ENCODE data around the gene PARD3. TPM values are rescaled to one million over a fixed set of nuclear protein-coding genes. Genes with fewer than 3 reads are reported as not detected.

PARD3 gene
- total RNA-seq, 1 donor from 2014 or later: 35.4 TPM

- Mint-ChIP-seq H3K27me3 (ENCODE audit: low read depth, unreplicated experiment) (peaks cover 12% of the 10 kb centered on the region), H3K9me3 (ENCODE audit: unreplicated experiment) (no peaks in the 10 kb centered on the region), H3K36me3 (ENCODE audit: low read depth, unreplicated experiment) (no peaks in the 10 kb centered on the region), H3K4me3 (ENCODE audit: unreplicated experiment) (no peak overlapping the region), H3K4me1 (ENCODE audit: low read depth, unreplicated experiment) (peaks cover 3% of the 10 kb centered on the region), H3K27ac (ENCODE audit: unreplicated experiment) (no peak overlapping the region)
- H3K4me1 ChIP-seq (ENCODE audit: insufficient read depth, low read length): no peaks in the 10 kb centered on the region
- H3K4me2 ChIP-seq (ENCODE audit: low read length): no peak overlapping the region
- no peak for TF ChIP-seq CTCF (IDR thresholded peaks at IDR 0.05; ENCODE audit: insufficient read depth, low read depth, low read length)
- no peaks in the 10 kb centered on the region for H3K27me3 ChIP-seq (ENCODE audit: insufficient read depth, low read length)
- FAIRE-seq (no peak), DNase-seq (ENCODE audit: low read depth) (no peak)
- no peaks in the 10 kb centered on the region for H3K79me2 ChIP-seq (ENCODE audit: insufficient read depth, low read length)
- no peaks in the 10 kb centered on the region for H3K36me3 ChIP-seq (ENCODE audit: insufficient read depth, low read length)
- no peak overlapping the region for H3K4me3 ChIP-seq (ENCODE audit: insufficient read depth, low read depth, low read length)
- H3K9me3 ChIP-seq (ENCODE audit: insufficient read depth, low read depth, low read length): no peaks in the 10 kb centered on the region
- H3K9ac ChIP-seq (ENCODE audit: low read length): no peak overlapping the region
- H3K27ac ChIP-seq (ENCODE audit: low read depth, low read length): no peak overlapping the region
- no peak overlapping the region for H2AFZ ChIP-seq (ENCODE audit: low read depth, low read length)
- H4K20me1 ChIP-seq (ENCODE audit: insufficient read depth, low read length): no peaks in the 10 kb centered on the region
Measured at GRCh38 chr10:34826221-34826620, 11.1 kb upstream of the PARD3 start.

GRCh38 chr10:34825414-34825813 lies 10.3 kb upstream of the PARD3 start:
- Mint-ChIP-seq H3K4me3 (ENCODE audit: unreplicated experiment) (no peak overlapping the region), H3K36me3 (ENCODE audit: low read depth, unreplicated experiment) (no peaks in the 10 kb centered on the region), H3K27ac (ENCODE audit: unreplicated experiment) (no peak overlapping the region), H3K27me3 (ENCODE audit: low read depth, unreplicated experiment) (peaks cover 9% of the 10 kb centered on the region), H3K4me1 (ENCODE audit: low read depth, unreplicated experiment) (peaks cover 3% of the 10 kb centered on the region), H3K9me3 (ENCODE audit: unreplicated experiment) (no peaks in the 10 kb centered on the region)
- Histone ChIP-seq H3K9me3 (ENCODE audit: insufficient read depth, low read depth, low read length) (no peaks in the 10 kb centered on the region), H3K4me3 (ENCODE audit: insufficient read depth, low read depth, low read length) (no peak overlapping the region), H2AFZ (ENCODE audit: low read depth, low read length) (no peak overlapping the region), H3K79me2 (ENCODE audit: insufficient read depth, low read length) (no peaks in the 10 kb centered on the region), H3K4me1 (ENCODE audit: insufficient read depth, low read length) (no peaks in the 10 kb centered on the region), H4K20me1 (ENCODE audit: insufficient read depth, low read length) (no peaks in the 10 kb centered on the region), H3K9ac (ENCODE audit: low read length) (no peak overlapping the region), H3K36me3 (ENCODE audit: insufficient read depth, low read length) (no peaks in the 10 kb centered on the region), H3K4me2 (ENCODE audit: low read length) (no peak overlapping the region), H3K27ac (ENCODE audit: low read depth, low read length) (no peak overlapping the region), H3K27me3 (ENCODE audit: insufficient read depth, low read length) (no peaks in the 10 kb centered on the region)
- TF ChIP-seq CTCF (IDR thresholded peaks at IDR 0.05; ENCODE audit: insufficient read depth, low read depth, low read length) (no peak), EZH2 (IDR thresholded peaks at IDR 0.05; ENCODE audit: insufficient read depth, low read length) (no peak)
- FAIRE-seq: no peak
- no peak for DNase-seq (ENCODE audit: low read depth)

- Histone ChIP-seq H3K27me3 (ENCODE audit: insufficient read depth, low read length) (no peaks in the 10 kb centered on the region), H4K20me1 (ENCODE audit: insufficient read depth, low read length) (no peaks in the 10 kb centered on the region), H3K79me2 (ENCODE audit: insufficient read depth, low read length) (no peaks in the 10 kb centered on the region), H3K4me2 (ENCODE audit: low read length) (no peak overlapping the region), H3K27ac (ENCODE audit: low read depth, low read length) (no peak overlapping the region), H3K9ac (ENCODE audit: low read length) (no peak overlapping the region), H2AFZ (ENCODE audit: low read depth, low read length) (no peak overlapping the region), H3K4me1 (ENCODE audit: insufficient read depth, low read length) (no peaks in the 10 kb centered on the region), H3K9me3 (ENCODE audit: insufficient read depth, low read depth, low read length) (no peaks in the 10 kb centered on the region), H3K4me3 (ENCODE audit: insufficient read depth, low read depth, low read length) (no peak overlapping the region), H3K36me3 (ENCODE audit: insufficient read depth, low read length) (no peaks in the 10 kb centered on the region)
- FAIRE-seq (no peak), DNase-seq (ENCODE audit: low read depth) (no peak)
- Mint-ChIP-seq H3K36me3 (ENCODE audit: low read depth, unreplicated experiment) (no peaks in the 10 kb centered on the region), H3K27me3 (ENCODE audit: low read depth, unreplicated experiment) (peaks cover 5% of the 10 kb centered on the region), H3K9me3 (ENCODE audit: unreplicated experiment) (no peaks in the 10 kb centered on the region), H3K27ac (ENCODE audit: unreplicated experiment) (no peak overlapping the region), H3K4me1 (ENCODE audit: low read depth, unreplicated experiment) (peaks cover 3% of the 10 kb centered on the region), H3K4me3 (ENCODE audit: unreplicated experiment) (no peak overlapping the region)
- TF ChIP-seq CTCF (IDR thresholded peaks at IDR 0.05; ENCODE audit: insufficient read depth, low read depth, low read length) (no peak), EZH2 (IDR thresholded peaks at IDR 0.05; ENCODE audit: insufficient read depth, low read length) (no peak)
Measured at GRCh38 chr10:34824870-34825269, 9.8 kb upstream of the PARD3 start.

Measured in astrocyte (in vitro differentiated cells and primary cell).